OCI-LY7 (cell line): Measurements from ENCODE around the gene CRB2. TPM values are rescaled to one million over a fixed set of nuclear protein-coding genes. Genes with fewer than 3 reads are reported as not detected.

Experiments used
- BruUV-seq: library from RNA; stranded (reverse); fragments of 400-500 nt; replicated peaks from 2 replicates; lab custom pipeline; 2021; lab: Mats Ljungman, UMichigan
- CTCF ChIA-PET: fragments of 300-600 bp; sonication (Branson Sonifier 250); formaldehyde crosslinking; loops from one replicate; lab custom pipeline; 2022; ENCODE audit warnings: antibody characterized with exemption; ENCODE audit not compliant: unreplicated experiment; lab: Charles Lee
- POLR2A ChIA-PET: fragments of 300-600 bp; sonication (Branson Sonifier 250); formaldehyde crosslinking; loops from one replicate; lab custom pipeline; 2022; ENCODE audit warnings: antibody characterized with exemption; lab: Charles Lee
- DNase-seq: peaks from one replicate; pipeline ENCODE4 v3.0.0-alpha.2; 2015; ENCODE audit warnings: low spot score
- H2AFZ ChIP-seq: fragments of 200-600 bp; sonication (generic), shearing (Covaris generic); 2 replicates; pipeline ENCODE4 v1.6.1; 2014; ENCODE audit warnings: mild to moderate bottlenecking, antibody characterized with exemption, low read length, moderate library complexity
- H3K27ac ChIP-seq: fragments of 200-600 bp; sonication (generic); 2 replicates; pipeline ENCODE4 v1.5.1; 2014; ENCODE audit warnings: mixed run types, low read depth, mild to moderate bottlenecking, moderate library complexity, low read length, inconsistent platforms; ENCODE audit not compliant: poor library complexity, severe bottlenecking
- H3K36me3 ChIP-seq: fragments of 200-600 bp; sonication (generic); 2 replicates; pipeline ENCODE4 v1.6.1; 2014; ENCODE audit warnings: mild to moderate bottlenecking, antibody characterized with exemption, low read length, moderate library complexity, mixed read lengths; ENCODE audit not compliant: insufficient read depth
- H3K4me1 ChIP-seq: fragments of 200-600 bp; sonication (generic); 2 replicates; pipeline ENCODE4 v1.5.1; 2014; ENCODE audit warnings: mild to moderate bottlenecking, low read length; ENCODE audit not compliant: insufficient read depth, poor library complexity, severe bottlenecking
- H3K4me2 ChIP-seq: fragments of 200-600 bp; sonication (generic); 2 replicates; pipeline ENCODE4 v1.6.1; 2014; ENCODE audit warnings: mild to moderate bottlenecking, low read length
- H3K4me3 ChIP-seq: fragments of 200-600 bp; sonication (generic); 2 replicates; pipeline ENCODE4 v1.5.1; 2014; ENCODE audit warnings: mild to moderate bottlenecking, low read depth, low read length; ENCODE audit not compliant: poor library complexity, severe bottlenecking
- H3K79me2 ChIP-seq: fragments of 200-600 bp; sonication (generic); 2 replicates; pipeline ENCODE4 v1.6.1; 2016; ENCODE audit warnings: low read depth, mild to moderate bottlenecking, low read length, moderate library complexity, mixed read lengths; ENCODE audit not compliant: insufficient read depth
- H3K9me2 ChIP-seq: fragments of 200-600 bp; sonication (generic); 2 replicates; pipeline ENCODE4 v1.6.1; 2016; ENCODE audit warnings: mild to moderate bottlenecking, low read length, mixed read lengths; ENCODE audit not compliant: insufficient read depth
- H3K9me3 ChIP-seq: fragments of 200-600 bp; sonication (generic); 2 replicates; pipeline ENCODE4 v1.6.1; 2014; ENCODE audit warnings: mild to moderate bottlenecking, mixed run types, low read length, mixed read lengths
- H4K20me1 ChIP-seq: fragments of 200-600 bp; sonication (generic); 2 replicates; pipeline ENCODE4 v1.6.1; 2014; ENCODE audit warnings: mild to moderate bottlenecking, antibody characterized with exemption, low read length, moderate library complexity, mixed read lengths; ENCODE audit not compliant: insufficient read depth
- CTCF ChIP-seq: fragments of 200-600 bp; sonication (generic); conservative IDR thresholded peaks from 2 replicates; pipeline ENCODE4 v1.5.1; 2014; ENCODE audit warnings: mild to moderate bottlenecking, antibody characterized with exemption, low read length, moderate library complexity, mixed read lengths
- EZH2phosphoT487 ChIP-seq: fragments of 200-600 bp; sonication (generic); IDR thresholded peaks from 2 replicates; pipeline ENCODE4 v1.6.1; 2018; ENCODE audit warnings: low read depth, borderline replicate concordance, mild to moderate bottlenecking, mixed run types, antibody characterized with exemption, low read length, moderate library complexity, mixed read lengths
- intact Hi-C: fragments of 100-400 bp; cut with micrococcal nuclease; formaldehyde crosslinking; loops from one replicate; pipeline ENCODE4 v1.10.0; 2022; ENCODE audit not compliant: unreplicated experiment
- total RNA-seq, 2 experiments: library from RNA; depleted of rRNA in 1 of 2; stranded (reverse); fragments of >200 nt in 1 of 2; shearing (Covaris generic) in 1 of 2; gene quantifications; 2 replicates each; pipeline ENCODE4 v1.2.3, GENCODE V29; 2014 to 2022

The CRB2 gene
- total RNA-seq, 2 experiments from 2014 or later = 1.6 to 3.4 TPM

GRCh38 chr9:123341816-123342215, 14.2 kb upstream of the CRB2 start:
- peak overlapping the region; percentile 73 for H3K4me2 ChIP-seq

GRCh38 chr9:123342247-123342646, 13.8 kb upstream of the CRB2 start:
- peak overlapping the region; percentile 73 for H3K4me2 ChIP-seq
- peak overlapping the region; percentile 93 for H3K27ac ChIP-seq
- CTCF ChIA-PET = no interaction called here
- peaks cover 94% of the 10 kb centered on the region for H3K4me1 ChIP-seq
- intact Hi-C loops = loop anchor here (10.0 kb wide), 2 partner anchors 437 to 517 kb away; partner anchors contain the start of genes PDCL and RC3H2
- BruUV-seq = no TSS peak
- no peaks in the 10 kb centered on the region for H4K20me1 ChIP-seq
- H3K9me2 ChIP-seq = no peaks in the 10 kb centered on the region
- DNase-seq = no peak
- no peak for TF ChIP-seq EZH2phosphoT487
- TF ChIP-seq CTCF = no peak
- H3K9me3 ChIP-seq = no peaks in the 10 kb centered on the region; the same call in 1 of the 2 replicates
- H3K4me3 ChIP-seq = no peak overlapping the region
- no peaks in the 10 kb centered on the region for H3K36me3 ChIP-seq
- H2AFZ ChIP-seq = peak overlapping the region; percentile 57
- H3K79me2 ChIP-seq = no peaks in the 10 kb centered on the region
- POLR2A ChIA-PET = interaction anchor here (0.6 to 5.0 kb wide), 6 partner anchors 16 to 174 kb away, joined by 3 to 53 read pairs (median 4); no protein-coding TSS in a partner anchor

More at GRCh38 chr9:123341816-123342215, 14.2 kb upstream of the CRB2 start:
- Histone ChIP-seq H3K36me3 (no peaks in the 10 kb centered on the region), H3K27ac (peak overlapping the region; percentile 93), H4K20me1 (no peaks in the 10 kb centered on the region), H3K9me3 (no peaks in the 10 kb centered on the region), H3K79me2 (no peaks in the 10 kb centered on the region), H3K9me2 (no peaks in the 10 kb centered on the region), H3K4me3 (no peak overlapping the region), H2AFZ (peak overlapping the region; percentile 57), H3K4me1 (peaks cover 97% of the 10 kb centered on the region)
- ChIA-PET POLR2A (interaction anchor here (0.6 to 5.0 kb wide), 4 partner anchors 16 to 174 kb away, joined by 3 to 53 read pairs (median 4); no protein-coding TSS in a partner anchor), CTCF (no interaction called here)
- no TSS peak for BruUV-seq
- no peak for DNase-seq
- intact Hi-C loops = loop anchor here (10.0 kb wide), 2 partner anchors 437 to 517 kb away; partner anchors contain the start of genes PDCL and RC3H2
- TF ChIP-seq EZH2phosphoT487 = no peak
- no peak for TF ChIP-seq CTCF
